Measurements from ENCODE around the gene FNDC3B. TPM values are rescaled to one million over a fixed set of nuclear protein-coding genes. Genes with fewer than 3 reads are reported as not detected.
"Not testable (repeated sequence)": the region's sequence is repeated elsewhere in the genome, so short reads cannot be mapped to it uniquely, and the experiment has no call there.

Gene FNDC3B
- total RNA-seq, 5 donors from 2014 or later (not counting 1 experiment from before 2014, with no cell fraction given), result 18.1 to 46.5 (median 23.5) TPM

DNA sequence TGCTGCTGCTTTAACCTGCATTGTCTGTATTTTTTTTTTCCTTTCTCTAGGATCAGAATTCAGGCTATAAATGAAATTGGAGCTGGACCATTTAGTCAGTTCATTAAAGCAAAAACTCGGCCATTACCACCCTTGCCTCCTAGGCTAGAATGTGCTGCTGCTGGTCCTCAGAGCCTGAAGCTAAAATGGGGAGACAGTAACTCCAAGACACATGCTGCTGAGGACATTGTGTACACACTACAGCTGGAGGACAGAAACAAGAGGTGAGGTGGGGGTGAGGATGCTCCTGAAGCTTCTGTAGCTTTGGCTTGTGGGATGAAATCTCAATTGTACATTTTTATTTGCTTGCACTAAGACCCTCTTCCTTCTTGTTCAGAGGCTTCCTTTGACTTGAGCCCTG, 323.2 kb downstream of the FNDC3B start:
- ATAC-seq (replicated peaks in 1 of 4) (no peak), DNase-seq (no peak)
- H3K4me1 Mint-ChIP-seq, result no peaks in the 10 kb centered on the region
- no CpG with 5 or more reads among the region's 1 CpG for WGBS (ENCODE audit: insufficient coverage)
- H3K4me3 Mint-ChIP-seq, result no peak overlapping the region
- H3K9me3 ChIP-seq, result no peaks in the 10 kb centered on the region
- H3K27me3 Mint-ChIP-seq, result no peaks in the 10 kb centered on the region
- no peaks in the 10 kb centered on the region for H3K4me1 ChIP-seq (ENCODE audit: control insufficient read depth in 1 of 2, extremely low read depth in 1 of 2, insufficient read depth in 2 of 2, low read length in 2 of 2)
- H3K27me3 ChIP-seq (replicated peaks in 1 of 2; ENCODE audit: control insufficient read depth in 2 of 2, extremely low read depth in 1 of 2, insufficient read depth in 2 of 2, low read length in 1 of 2), result no peaks in the 10 kb centered on the region
- H3K27ac ChIP-seq (ENCODE audit: low read length), result no peak overlapping the region
- H3K4me3 ChIP-seq (ENCODE audit: control insufficient read depth in 1 of 2, extremely low read depth in 1 of 2, low read length in 1 of 2), result no peak overlapping the region
- CTCF ChIA-PET, result no interaction called here
- H3K9me3 Mint-ChIP-seq, result peaks cover 0 to 3% (median 2%) of the 10 kb centered on the region in 3 donors
- POLR2A ChIA-PET, result no interaction called here
- H3K36me3 ChIP-seq (ENCODE audit: control insufficient read depth in 2 of 2, extremely low read depth in 1 of 2, insufficient read depth in 1 of 2, low read length in 1 of 2), result peaks cover 3 to 14% of the 10 kb centered on the region in 2 donors
- H3K36me3 Mint-ChIP-seq, result peaks cover 78% of the 10 kb centered on the region
- H3K27ac Mint-ChIP-seq, result no peak overlapping the region

GRCh38 chr3:172364374-172365027, 325.1 kb downstream of the FNDC3B start:
- 100% methylated on average over 2 of the region's 3 CpGs for WGBS (ENCODE audit: insufficient coverage)
- ChIA-PET CTCF (no interaction called here), POLR2A (no interaction called here)
- no peak overlapping the region for H3K27ac Mint-ChIP-seq
- Histone ChIP-seq H3K4me1 (ENCODE audit: control insufficient read depth in 1 of 2, extremely low read depth in 1 of 2, insufficient read depth in 2 of 2, low read length in 2 of 2) (no peaks in the 10 kb centered on the region), H3K4me3 (ENCODE audit: control insufficient read depth in 1 of 2, extremely low read depth in 1 of 2, low read length in 1 of 2) (no peak overlapping the region), H3K27me3 (replicated peaks in 1 of 2; ENCODE audit: control insufficient read depth in 2 of 2, extremely low read depth in 1 of 2, insufficient read depth in 2 of 2, low read length in 1 of 2) (no peaks in the 10 kb centered on the region), H3K9me3 (no peaks in the 10 kb centered on the region), H3K27ac (ENCODE audit: low read length) (no peak overlapping the region), H3K36me3 (ENCODE audit: control insufficient read depth in 2 of 2, extremely low read depth in 1 of 2, insufficient read depth in 1 of 2, low read length in 1 of 2) (peaks cover 3 to 12% of the 10 kb centered on the region in 2 donors)
- no peak overlapping the region for H3K4me3 Mint-ChIP-seq
- H3K27me3 Mint-ChIP-seq, result no peaks in the 10 kb centered on the region
- peaks cover 0 to 3% (median 2%) of the 10 kb centered on the region in 3 donors for H3K9me3 Mint-ChIP-seq
- H3K4me1 Mint-ChIP-seq, result no peaks in the 10 kb centered on the region
- peaks cover 69% of the 10 kb centered on the region for H3K36me3 Mint-ChIP-seq
- ATAC-seq (replicated peaks in 1 of 4) (no peak), DNase-seq (no peak)

DNA sequence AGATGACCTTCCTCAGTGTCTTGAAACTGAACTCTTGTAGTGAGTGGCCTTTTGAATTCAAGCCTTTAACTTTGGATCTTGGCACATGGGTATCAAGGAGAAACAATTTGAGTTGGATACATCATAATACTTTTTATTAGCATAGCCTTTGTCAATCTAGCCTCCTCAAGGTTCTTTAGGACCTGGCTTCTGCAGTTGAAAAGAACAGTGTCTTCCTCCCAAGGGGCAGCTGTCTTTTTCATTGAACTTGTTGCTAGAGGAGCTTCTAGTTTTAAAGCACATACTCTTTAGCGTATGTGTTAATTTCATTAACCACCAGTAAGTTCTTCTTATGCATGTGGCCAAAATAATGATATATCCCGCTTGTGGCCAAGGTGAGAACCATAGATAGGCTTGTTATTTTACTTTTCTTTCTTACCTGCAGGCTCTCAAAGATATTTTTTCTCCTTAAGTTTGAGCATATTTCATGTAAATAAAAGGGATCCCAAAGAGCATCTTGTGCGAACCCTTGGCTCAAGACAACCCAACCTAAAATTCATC, 325.7 kb downstream of the FNDC3B start:
- no CpG with 5 or more reads among the region's 3 CpGs for WGBS (ENCODE audit: insufficient coverage)
- Mint-ChIP-seq H3K27ac (no peak overlapping the region), H3K9me3 (peaks cover 0 to 3% (median 2%) of the 10 kb centered on the region in 3 donors), H3K27me3 (no peaks in the 10 kb centered on the region), H3K4me1 (no peaks in the 10 kb centered on the region), H3K4me3 (no peak overlapping the region), H3K36me3 (peaks cover 69% of the 10 kb centered on the region)
- no peak for ATAC-seq (replicated peaks in 1 of 4)
- Histone ChIP-seq H3K27me3 (replicated peaks in 1 of 2; ENCODE audit: control insufficient read depth in 2 of 2, extremely low read depth in 1 of 2, insufficient read depth in 2 of 2, low read length in 1 of 2) (no peaks in the 10 kb centered on the region), H3K36me3 (ENCODE audit: control insufficient read depth in 2 of 2, extremely low read depth in 1 of 2, insufficient read depth in 1 of 2, low read length in 1 of 2) (peaks cover 3 to 12% of the 10 kb centered on the region in 2 donors), H3K4me3 (ENCODE audit: control insufficient read depth in 1 of 2, extremely low read depth in 1 of 2, low read length in 1 of 2) (no peak overlapping the region), H3K4me1 (ENCODE audit: control insufficient read depth in 1 of 2, extremely low read depth in 1 of 2, insufficient read depth in 2 of 2, low read length in 2 of 2) (no peaks in the 10 kb centered on the region), H3K27ac (ENCODE audit: low read length) (no peak overlapping the region), H3K9me3 (no peaks in the 10 kb centered on the region)
- no peak for DNase-seq
- ChIA-PET CTCF (no interaction called here), POLR2A (no interaction called here)

- CTCF ChIA-PET, result no interaction called here
- H3K36me3 Mint-ChIP-seq, result peaks cover 67% of the 10 kb centered on the region
- 100% methylated on average over 2 of the region's 9 CpGs for WGBS (ENCODE audit: insufficient coverage)
Observed at GRCh38 chr3:172367205-172368105, 328.1 kb downstream of the FNDC3B start.

DNA sequence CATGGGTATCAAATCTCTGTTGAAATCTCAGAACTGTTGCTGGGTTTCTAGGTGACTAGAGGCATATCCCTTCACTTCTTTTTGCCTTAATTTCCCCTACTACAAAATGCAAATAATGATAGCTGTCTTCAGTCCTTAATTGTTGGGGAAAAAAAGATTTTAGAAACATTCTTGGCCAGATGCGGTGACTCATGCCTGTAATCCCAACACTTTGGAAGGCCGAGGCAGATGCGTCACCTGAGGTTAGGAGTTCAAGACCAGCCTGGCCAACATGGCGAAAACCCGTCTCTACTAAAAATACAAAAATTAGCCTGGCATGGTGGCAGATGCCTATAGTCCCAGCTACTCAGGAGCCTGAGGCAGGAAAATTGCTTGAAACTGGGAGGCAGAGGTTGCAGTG, 329.2 kb downstream of the FNDC3B start:
- H3K4me3 Mint-ChIP-seq; H3K36me3 ChIP-seq (ENCODE audit: control insufficient read depth in 2 of 2, extremely low read depth in 1 of 2, insufficient read depth in 1 of 2, low read length in 1 of 2); DNase-seq; ATAC-seq (replicated peaks in 1 of 4); H3K4me1 ChIP-seq (ENCODE audit: control insufficient read depth in 1 of 2, extremely low read depth in 1 of 2, insufficient read depth in 2 of 2, low read length in 2 of 2); H3K27ac ChIP-seq (ENCODE audit: low read length); H3K9me3 ChIP-seq; H3K27me3 Mint-ChIP-seq; H3K9me3 Mint-ChIP-seq; H3K4me3 ChIP-seq (ENCODE audit: control insufficient read depth in 1 of 2, extremely low read depth in 1 of 2, low read length in 1 of 2); H3K27ac Mint-ChIP-seq; POLR2A ChIA-PET; H3K27me3 ChIP-seq (replicated peaks in 1 of 2; ENCODE audit: control insufficient read depth in 2 of 2, extremely low read depth in 1 of 2, insufficient read depth in 2 of 2, low read length in 1 of 2); H3K4me1 Mint-ChIP-seq: not testable (repeated sequence)
- CTCF ChIA-PET, result interaction anchor here in 1 of 2 donors (1.0 kb wide), 1 partner anchor 10 kb away, joined by 3 read pairs; no protein-coding TSS in a partner anchor
- peaks cover 65% of the 10 kb centered on the region for H3K36me3 Mint-ChIP-seq
- no CpG with 5 or more reads among the region's 5 CpGs for WGBS (ENCODE audit: insufficient coverage)

More at GRCh38 chr3:172367205-172368105, 328.1 kb downstream of the FNDC3B start:
- no peak overlapping the region for H3K27ac ChIP-seq (ENCODE audit: low read length)
- no peak for ATAC-seq (replicated peaks in 1 of 4)
- H3K27ac Mint-ChIP-seq, result no peak overlapping the region
- H3K36me3 ChIP-seq (ENCODE audit: control insufficient read depth in 2 of 2, extremely low read depth in 1 of 2, insufficient read depth in 1 of 2, low read length in 1 of 2), result peaks cover 3 to 8% of the 10 kb centered on the region in 2 donors
- POLR2A ChIA-PET, result no interaction called here
- no peaks in the 10 kb centered on the region for H3K27me3 ChIP-seq (replicated peaks in 1 of 2; ENCODE audit: control insufficient read depth in 2 of 2, extremely low read depth in 1 of 2, insufficient read depth in 2 of 2, low read length in 1 of 2)
- DNase-seq, result no peak
- no peaks in the 10 kb centered on the region for H3K9me3 ChIP-seq
- H3K9me3 Mint-ChIP-seq, result no peaks in the 10 kb centered on the region
- no peaks in the 10 kb centered on the region for H3K4me1 ChIP-seq (ENCODE audit: control insufficient read depth in 1 of 2, extremely low read depth in 1 of 2, insufficient read depth in 2 of 2, low read length in 2 of 2)
- H3K27me3 Mint-ChIP-seq, result no peaks in the 10 kb centered on the region
- H3K4me3 ChIP-seq (ENCODE audit: control insufficient read depth in 1 of 2, extremely low read depth in 1 of 2, low read length in 1 of 2), result no peak overlapping the region
- H3K4me1 Mint-ChIP-seq, result no peaks in the 10 kb centered on the region
- no peak overlapping the region for H3K4me3 Mint-ChIP-seq

GRCh38 chr3:172369590-172370259, 330.3 kb downstream of the FNDC3B start:
- H3K27ac Mint-ChIP-seq, result no peak overlapping the region
- no peak overlapping the region for H3K4me3 Mint-ChIP-seq
- ChIA-PET POLR2A (interaction anchor here in 1 of 2 donors (0.6 kb wide), 1 partner anchor 962 kb away, joined by 3 read pairs; no protein-coding TSS in a partner anchor), CTCF (no interaction called here)
- Histone ChIP-seq H3K4me1 (ENCODE audit: control insufficient read depth in 1 of 2, extremely low read depth in 1 of 2, insufficient read depth in 2 of 2, low read length in 2 of 2) (no peaks in the 10 kb centered on the region), H3K9me3 (no peaks in the 10 kb centered on the region), H3K4me3 (ENCODE audit: control insufficient read depth in 1 of 2, extremely low read depth in 1 of 2, low read length in 1 of 2) (no peak overlapping the region), H3K27ac (ENCODE audit: low read length) (no peak overlapping the region), H3K36me3 (ENCODE audit: control insufficient read depth in 2 of 2, extremely low read depth in 1 of 2, insufficient read depth in 1 of 2, low read length in 1 of 2) (peaks cover 4% of the 10 kb centered on the region in 2 donors), H3K27me3 (replicated peaks in 1 of 2; ENCODE audit: control insufficient read depth in 2 of 2, extremely low read depth in 1 of 2, insufficient read depth in 2 of 2, low read length in 1 of 2) (no peaks in the 10 kb centered on the region)
- H3K9me3 Mint-ChIP-seq, result no peaks in the 10 kb centered on the region
- DNase-seq (no peak), ATAC-seq (replicated peaks in 1 of 4) (no peak)
- no peaks in the 10 kb centered on the region for H3K27me3 Mint-ChIP-seq
- 100% methylated on average over 4 of the region's 9 CpGs for WGBS (ENCODE audit: insufficient coverage)
- peaks cover 58% of the 10 kb centered on the region for H3K36me3 Mint-ChIP-seq
- no peaks in the 10 kb centered on the region for H3K4me1 Mint-ChIP-seq

Measured in T-cell (primary cell).